Measurements from ENCODE around the gene ARHGAP6.

DNA sequence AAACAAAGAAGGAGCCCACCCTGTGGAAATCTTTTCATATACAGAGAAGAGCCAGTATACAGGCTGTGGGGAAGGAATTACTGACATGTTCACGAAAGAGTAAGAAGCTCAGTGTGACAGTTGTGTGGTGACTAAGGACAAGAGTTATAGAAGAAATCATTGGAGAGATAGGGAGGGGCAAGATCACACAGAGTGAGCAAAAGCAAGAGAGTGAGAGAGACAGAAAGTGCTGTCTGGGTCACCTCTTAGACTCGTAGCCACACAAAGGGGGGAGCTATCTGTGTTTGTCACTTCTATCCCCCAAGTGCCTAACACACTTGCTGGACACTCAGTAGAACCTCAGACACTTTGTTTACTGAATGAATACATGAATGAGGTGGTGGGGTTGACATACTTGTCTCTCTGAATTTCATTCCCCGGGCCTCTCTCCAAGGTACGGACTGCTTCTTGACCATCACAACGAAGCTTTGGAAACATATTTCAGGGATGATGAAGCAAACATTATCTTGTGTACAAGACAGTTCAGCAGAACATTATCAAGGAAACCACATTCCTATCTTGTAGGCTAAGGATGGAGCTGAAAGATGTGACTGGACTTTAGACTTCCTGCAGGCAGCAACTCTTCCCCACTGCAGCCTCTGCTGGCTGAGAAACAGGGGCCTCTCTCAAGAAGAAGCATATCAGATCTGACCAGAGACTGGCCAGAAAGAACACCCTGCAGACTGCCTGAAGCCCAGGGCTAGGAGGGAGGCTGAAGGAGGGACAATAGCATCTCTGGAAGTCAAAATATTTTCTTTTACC lies 204.3 kb downstream of the ARHGAP6 start:
- TF ChIP-seq TAF1 (IDR thresholded peaks at IDR 0.05; ENCODE audit: borderline replicate concordance, low read depth, low read length) (no peak), POLR2AphosphoS5 (IDR thresholded peaks at IDR 0.05; ENCODE audit: low read depth, low read length) (no peak)

Data from GM12892 (cell line).